IPS DF 4.7 (cell line): ENCODE measurements around the gene RPTOR.

Experiments used
- DNase-seq: peaks from one replicate; pipeline ENCODE4 v3.0.0-alpha.2; 2013; ENCODE audit warnings: low spot score; ENCODE audit errors: extremely low read depth

The RPTOR gene

DNA sequence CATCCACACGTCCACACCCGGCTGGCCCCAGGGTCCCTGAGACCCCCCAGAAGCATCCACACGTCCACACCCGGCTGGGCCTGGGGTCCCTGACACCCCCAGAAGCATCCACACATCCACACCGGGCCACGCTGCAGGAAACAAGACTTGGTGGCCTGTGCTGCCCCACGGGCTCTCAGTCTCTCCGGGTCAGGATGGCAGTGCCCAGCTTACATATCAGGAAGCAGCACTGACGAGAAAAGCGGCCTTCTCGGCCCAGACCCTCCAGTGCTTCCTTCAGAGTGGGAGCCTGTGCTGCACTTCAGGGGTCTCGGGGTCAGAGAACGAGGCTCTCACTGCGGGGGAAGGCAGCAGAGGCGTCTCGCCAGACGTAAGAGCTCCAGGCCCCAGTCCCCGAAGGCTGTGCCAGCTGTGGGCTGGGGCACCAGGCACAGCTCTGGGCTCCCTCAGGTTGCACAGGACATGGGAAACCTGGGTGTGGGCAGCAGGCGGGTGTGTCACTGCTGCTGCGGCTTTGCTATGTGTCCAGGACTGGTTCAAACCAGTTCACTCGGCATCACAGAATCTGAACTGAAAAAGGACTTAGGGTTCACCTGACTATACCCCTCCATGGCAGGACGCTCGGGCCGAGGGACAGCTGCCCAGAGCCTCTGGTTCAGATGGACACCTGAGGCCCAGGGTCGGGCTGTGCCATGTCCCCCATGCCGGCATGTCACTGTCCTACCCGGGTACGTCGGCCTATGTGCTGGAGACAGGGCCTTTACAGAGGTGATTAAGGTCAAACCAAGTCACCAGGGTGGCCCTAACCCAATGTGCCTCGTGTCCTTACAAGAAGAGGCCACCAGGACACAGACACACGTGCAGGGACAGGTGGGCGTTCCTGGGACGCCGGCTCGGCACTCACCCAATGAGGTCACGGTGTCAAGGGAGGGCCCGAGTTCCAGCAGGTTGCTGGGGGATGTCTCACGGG, 406.8 kb downstream of the RPTOR start:
- no peak for DNase-seq

DNA sequence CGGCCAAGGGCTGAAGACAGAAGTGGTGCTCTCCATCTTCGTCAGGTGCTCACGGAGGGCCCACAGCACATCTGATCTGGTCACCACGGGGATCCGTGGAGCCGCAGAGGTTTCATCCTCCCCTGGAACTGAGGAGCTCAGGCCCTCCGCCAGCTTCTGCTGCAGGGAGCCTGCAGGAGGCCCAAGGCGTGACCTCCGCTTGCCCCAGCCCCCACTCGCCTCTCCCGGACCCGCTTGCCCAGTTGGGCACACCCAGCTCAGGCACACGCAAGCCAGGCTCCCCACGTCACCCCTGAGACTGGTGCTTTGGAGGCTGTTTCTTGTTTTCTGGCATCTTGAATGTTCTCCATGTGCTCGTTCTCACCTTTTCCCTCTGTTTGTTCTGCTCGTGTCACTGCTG, 407.7 kb downstream of the RPTOR start:
- no peak for DNase-seq

DNA sequence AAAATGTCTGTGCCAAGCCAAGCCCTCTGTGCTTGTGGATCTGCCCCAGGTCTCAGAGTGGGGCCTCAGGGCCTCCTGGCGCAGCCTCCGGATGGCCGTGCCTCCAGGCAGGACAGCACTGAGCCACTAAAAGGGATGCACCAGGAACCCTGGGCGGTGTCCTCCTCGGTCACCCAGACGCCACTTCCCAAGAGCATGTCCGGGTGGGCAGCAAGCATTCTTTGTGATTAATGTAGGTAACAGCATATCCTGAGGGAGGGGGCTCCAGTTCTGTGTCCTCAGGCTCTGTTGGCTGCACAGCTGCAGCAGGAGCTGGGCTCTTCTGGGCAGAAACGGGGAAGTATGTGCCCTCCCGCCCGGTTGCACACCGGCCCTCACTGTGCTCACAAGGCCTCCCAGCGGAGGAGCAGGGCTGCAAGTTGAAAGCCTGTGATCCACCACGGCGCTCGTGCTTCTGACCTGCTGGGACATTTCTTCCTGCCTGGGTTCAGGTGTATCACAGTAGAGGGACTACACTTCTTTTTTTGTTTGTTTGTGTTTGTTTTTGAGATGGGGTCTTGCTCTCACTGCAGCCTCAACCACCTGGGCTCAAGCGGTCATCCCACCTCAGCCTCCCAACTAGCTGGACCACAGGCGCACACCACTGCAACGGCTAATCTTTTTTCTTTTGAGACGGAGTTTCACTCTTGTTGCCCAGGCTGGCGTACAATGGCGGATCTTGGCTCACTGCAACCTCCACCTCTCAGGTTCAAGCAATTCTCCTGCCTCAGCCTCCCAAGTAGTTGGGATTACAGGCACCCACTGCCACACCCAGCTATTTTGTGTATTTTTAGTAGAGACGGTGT, 409.1 kb downstream of the RPTOR start:
- DNase-seq = no peak

DNA sequence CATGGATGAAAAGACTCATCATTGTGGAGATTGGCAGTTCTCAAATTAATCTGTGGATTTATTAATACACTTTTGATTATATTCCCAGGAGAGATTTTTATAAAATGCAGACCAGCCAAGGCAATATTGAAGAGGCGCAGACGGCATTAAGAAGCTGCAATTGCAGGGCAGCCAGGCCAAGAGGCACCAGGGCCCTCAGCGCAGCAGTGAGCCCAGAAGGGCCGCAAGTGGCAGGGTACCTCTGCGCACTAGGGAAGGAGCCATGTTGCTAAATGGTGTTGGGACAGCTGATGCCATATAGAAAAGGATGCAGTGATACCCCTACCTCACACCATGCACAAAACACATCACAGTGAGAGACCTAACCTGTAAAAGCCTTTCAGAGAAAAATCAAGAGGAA, 410.4 kb downstream of the RPTOR start:
- no peak for DNase-seq

DNA sequence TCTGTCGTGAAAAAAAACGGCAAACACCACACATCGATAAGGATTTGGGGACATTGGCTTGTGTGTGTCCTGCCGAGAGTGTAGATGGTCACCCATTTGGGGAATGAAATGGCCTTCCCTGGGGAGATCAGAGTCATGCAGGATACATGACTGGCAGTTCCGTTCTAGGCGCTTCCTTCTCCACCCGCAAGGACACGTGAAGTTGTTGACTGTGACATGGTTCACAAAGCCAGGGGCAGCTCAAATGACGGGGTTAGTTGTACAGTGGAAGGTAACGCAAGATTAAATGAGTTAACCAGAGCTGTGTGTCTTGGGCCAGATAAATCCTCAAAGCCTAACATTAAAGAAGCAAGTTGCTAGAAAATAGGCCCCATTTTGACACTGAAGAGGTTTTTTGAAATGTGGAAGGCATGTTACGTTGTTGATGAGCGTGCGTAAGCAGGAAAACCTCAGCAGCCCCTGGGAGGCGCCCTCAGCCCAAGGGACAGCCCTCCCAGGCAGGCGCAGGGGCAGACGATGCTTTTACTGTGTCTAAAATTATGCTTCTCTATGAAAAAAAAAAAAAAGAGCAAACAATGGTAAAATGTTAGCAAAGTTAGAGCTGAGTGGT, 411.1 kb downstream of the RPTOR start:
- DNase-seq = no peak

DNA sequence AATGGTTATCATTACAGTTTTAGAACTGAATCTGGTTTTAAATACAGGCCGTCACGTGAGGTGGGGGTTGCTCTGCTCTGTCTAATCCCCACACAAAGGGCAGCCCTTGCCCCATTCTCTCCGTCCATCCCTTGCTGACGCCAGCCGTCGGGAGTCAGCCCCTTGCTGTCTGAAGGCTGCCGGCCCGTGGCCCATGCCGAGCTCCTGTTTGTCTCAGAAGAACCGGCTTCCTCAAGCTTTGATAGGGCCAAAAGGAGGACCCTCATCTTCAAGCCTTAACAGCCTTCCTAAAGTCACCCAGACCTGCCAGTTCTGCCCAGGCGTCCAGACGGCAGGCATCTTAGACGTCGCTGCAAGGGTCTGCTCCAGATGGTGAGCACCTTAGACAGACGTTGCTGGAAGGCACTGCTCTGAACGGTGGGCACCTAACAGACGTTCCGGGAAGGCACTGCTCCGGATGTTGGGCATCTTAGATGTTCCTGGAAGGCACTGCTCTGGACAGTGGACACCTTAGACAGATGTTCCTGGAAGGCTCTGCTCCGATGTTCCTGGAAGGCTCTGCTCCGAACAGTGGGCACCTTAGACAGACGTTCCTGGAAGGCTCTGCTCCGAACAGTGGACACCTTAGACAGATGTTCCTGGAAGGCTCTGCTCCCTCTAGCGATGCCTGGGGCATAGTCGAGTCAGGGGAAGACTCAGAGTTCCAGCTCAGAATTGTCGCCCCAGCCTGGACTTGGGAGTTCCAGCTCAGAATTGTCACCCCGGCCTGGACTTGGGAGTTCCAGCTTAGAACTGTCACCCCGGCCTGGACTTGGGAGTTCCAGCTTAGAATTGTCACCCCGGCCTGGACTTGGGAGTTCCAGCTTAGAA, 411.9 kb downstream of the RPTOR start:
- DNase-seq = no peak

DNA sequence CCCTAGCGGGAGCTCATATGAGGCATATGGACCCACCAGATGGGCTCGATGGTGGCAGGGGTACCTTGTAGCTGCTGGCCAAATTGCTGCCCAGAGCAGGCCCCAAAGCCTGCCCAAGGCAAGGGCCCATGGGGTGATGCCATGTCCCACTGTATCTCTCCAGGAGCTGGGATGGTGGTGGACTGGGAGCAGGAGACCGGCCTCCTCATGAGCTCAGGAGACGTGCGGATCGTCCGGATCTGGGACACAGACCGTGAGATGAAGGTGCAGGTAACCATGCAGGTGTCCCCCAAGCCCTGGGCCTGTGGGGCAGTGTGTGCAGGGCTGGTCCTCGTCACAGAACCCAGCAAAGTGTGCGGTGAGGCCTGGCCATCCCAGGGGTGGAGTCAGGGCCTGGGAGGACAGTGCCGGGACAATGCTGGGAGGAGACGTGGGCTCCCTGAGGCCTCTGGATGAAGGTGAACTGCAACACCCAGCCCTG, 412.9 kb downstream of the RPTOR start:
- DNase-seq = no peak

DNA sequence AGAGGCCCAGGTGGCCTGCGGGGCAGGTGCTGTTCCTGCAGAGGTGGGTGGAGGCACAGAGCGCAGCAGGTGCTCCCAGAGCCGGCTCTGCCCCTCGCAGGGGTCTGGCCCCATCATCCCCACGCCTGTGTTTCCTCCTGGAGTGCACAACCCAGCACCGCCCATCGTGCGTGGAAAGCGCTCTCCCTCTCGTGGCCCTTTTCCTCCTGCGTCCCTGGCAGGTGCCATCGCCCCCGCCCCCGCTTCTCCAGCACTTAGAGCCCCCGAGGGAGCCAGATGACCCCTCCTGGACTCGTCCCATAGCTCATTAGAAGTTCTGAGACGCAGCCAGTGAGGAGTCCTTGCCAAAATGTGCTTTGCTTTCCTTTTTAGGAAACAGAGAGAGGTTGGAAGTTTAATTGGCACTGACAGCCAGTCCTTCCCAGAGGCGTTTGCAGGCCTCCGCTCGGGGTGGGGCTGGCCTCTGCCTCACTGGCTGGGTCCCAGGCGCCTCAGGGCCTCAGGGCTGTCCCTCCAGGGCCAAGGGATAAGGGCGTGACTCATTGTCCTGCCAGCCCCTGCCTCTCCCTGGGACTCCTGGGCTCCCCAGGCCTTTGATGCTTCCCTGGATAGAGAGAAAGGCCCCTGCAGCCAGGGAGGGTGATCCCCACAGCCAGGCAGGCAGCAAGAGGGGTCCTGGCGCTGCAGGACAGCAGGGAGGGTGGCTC, 414.8 kb downstream of the RPTOR start:
- no peak for DNase-seq

DNA sequence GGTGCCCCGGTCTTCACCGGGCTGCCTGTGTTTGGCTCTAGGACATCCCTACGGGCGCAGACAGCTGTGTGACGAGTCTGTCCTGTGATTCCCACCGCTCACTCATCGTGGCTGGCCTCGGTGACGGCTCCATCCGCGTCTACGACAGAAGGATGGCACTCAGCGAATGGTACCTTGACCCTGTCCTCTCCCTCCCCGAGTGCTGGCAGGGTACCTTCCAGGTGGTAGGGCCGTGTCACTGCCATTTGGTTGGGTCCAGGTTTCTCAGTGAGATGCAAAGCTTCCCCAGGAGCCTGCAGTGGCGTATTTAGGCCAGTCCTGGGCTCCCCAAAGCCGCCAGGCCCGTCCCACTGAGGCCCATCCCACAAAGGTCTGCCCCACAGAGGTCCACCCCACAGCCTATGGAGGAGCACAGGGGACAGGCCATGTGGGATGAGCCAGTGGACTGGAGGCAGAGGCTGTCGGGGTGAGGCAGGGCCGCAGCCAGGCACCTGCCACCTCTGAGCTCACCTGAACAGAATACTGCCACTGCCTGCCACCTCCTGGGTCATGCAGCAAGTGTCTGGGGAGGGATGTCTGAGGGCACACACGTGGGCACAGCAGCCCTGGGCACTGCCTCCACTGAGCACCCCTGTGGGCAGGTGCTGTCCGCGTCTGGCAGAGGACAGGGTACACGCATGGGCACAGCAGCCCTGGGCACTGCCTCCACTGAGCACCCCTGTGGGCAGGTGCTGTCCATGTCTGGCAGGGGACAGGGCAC, 415.6 kb downstream of the RPTOR start:
- DNase-seq = no peak

DNA sequence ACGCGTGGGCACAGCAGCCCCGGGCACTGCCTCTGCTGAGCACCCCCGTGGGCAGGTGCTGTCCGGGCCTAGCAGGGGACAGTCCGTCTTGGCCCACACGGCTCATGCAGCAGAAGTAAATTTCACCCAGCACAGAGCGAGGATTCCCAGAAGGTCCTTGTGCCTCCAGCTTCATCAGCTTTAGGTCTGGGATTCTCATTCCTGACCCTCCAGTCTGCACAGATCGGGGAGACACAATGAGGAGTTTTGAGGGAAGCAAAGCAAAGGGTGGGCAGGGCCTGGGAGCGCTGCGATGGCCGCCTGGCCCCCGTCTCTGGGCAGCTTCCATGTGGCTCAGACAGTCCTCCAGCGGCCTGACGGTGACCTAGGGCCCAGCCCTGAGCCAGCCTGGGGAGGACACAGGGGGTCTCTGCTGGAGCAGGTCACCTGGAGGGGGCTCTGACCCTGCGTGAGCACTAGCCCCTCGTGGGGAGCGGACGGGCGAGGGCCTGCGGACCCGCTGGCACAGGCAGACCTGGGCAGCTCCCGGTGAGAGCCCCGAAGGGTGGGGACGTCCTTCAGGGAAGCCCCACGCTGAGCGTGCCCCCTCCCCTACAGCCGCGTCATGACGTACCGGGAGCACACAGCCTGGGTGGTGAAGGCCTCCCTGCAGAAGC, 416.3 kb downstream of the RPTOR start:
- DNase-seq = no peak

DNA sequence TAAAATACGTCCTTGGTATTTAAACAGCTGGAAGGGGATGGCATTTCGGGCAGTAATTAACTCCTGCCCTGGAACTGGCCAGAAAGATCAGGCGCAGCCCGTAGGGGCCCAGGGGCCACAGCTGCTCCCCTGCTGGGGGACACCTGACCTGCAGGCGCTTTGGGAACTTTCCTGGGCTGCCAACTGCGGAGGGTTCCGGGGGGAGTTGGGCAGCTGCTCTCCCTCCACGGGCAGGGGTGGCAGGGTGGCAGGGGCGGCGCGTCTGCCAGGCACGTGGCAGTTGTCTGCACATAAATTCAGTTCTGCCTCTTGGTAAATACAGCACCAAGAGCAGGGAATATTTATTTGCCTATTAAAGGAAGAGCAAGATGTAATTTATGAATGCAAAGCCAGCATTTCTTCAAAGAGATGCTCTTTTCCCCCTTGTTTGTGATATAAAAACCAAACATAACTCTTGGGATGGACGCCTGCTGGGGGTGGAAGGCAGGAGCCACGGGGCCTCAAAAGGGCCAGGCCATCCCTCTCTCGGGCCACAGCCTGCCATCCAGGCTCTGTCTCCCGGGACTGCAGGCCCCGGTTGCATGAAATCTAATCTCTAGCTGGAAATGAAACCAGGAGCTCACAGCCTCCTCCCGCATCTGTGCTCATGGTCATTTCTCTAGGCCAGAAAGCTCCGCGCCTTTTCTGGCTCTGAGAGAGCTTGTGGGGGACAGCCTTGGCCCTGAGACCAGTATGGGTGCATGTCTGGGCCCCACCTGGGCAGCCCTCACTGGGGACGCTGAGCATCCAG, 417.1 kb downstream of the RPTOR start:
- DNase-seq = no peak

DNA sequence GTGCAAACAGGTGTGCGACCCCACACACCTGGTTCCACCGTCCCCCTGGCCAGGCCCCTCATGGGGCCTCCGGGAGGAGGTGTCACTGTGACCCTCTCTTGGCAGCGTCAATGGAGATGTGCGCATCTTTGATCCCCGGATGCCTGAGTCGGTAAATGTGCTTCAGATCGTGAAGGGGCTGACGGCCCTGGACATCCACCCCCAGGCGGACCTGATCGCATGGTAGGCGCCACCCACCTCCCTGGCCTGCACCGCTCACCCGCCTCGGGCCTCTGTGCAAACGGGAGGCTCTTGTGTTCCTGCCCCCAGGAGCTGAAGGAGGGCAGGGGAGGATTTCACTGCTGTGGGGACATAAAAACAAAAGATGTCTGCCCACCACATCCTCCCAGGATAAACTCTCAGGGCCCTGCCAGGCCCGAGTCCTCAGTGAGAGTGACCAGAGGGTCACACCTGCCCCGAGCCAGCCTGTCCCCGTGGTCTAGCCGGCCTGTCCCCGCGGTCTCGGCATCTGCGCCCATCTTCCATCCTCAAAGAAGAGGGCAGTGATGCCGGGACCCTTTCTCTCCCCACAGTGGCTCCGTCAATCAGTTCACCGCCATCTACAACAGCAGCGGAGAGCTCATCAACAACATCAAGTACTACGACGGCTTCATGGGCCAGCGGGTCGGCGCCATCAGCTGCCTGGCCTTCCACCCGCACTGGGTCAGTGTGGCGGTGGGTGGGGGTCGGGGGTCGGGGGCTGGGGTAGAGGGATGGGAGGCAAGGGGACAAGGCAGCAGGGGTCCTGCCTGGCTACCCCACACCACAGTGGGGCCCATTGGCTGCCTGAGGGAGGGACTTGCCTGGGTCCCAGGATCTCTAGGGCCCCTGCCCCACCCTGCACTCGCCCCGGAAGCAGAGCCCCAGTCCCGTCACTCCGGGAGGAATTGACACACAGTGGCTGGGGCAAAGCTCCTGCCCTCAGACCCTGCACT, 418.0 kb downstream of the RPTOR start:
- DNase-seq = no peak

DNA sequence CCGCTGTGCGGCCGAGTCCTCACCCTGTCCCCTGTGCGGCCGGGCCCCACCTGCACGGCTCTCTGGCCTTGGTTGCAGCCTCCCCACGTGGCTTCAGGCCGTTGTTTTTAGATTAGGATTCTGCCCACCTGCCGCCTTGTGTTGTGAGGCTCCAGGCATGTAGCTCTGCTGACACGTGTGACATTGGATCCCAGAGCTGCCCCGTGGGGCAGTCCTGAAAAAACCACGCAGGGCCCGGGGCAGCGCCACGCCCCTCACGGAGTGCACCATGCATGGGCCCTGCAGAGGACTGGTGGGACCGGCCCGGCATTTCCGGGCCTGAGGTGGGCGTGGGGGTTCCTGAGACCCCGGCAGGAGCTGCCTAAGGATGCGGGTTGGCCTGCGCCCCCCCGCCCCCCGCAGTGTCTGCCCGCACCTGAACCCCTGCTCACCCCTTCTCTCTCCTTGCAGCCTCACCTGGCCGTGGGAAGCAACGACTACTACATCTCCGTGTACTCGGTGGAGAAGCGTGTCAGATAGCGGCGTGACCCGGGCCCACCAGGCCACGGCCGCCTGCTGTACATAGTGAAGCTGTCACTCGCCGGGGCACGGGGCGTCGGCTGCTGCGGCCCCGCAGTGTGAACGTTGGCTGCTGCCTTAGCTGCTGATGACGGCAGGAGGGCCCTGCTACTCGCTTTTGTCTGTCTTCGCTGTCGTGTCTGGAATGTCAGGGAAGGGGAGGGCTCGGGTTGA, 419.3 kb downstream of the RPTOR start:
- DNase-seq = no peak

DNA sequence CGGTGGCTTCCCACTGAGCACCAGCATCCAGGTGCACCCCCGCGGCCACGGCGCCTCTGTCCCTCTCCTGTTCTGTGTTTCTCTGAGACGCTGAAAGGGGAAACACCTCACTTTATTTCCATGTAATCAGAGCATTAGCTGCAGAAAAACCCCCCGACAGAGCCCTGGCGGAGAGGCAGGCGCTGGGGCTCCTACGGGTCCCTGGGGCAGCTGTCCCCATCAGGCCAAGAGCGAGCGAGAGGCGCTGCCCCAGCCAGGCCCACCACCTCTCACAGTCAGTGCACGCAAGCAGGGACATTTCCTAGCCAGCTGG, 419.9 kb downstream of the RPTOR start:
- no peak for DNase-seq

DNA sequence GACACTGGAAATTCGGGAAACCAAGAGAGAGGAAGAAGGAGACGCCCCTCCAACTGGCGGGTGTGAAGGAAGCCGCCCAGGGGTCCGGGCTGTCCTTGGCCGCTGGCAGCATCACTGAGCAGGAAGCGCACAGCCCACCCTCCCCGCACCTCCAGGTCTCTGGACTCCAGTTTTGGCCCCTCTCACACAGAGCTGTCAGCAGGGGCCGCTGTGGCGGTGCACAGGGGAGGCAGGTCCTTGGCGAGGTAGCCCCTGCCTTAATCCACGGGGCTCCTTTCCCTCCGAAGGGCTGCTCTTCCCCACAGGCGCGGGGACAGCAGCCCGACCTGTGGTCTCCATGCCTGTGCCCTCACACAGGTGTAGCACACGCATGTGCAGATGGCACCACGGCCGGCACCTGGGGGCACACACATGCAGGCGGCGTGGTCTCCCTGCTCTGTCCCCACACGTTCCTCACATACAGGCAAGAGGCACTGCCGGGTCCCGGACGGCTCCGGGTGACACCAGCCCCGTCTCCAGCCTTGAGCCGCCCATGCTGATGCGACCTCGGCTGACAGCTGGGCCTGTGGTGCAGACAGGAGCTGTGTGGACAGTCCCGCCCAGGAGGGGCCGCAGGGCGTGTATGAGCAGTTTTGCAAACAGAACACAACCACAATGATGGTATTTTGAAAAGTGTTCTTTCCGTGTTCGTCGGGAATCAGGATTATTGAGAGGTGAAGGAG, 420.4 kb downstream of the RPTOR start:
- DNase-seq = no peak

DNA sequence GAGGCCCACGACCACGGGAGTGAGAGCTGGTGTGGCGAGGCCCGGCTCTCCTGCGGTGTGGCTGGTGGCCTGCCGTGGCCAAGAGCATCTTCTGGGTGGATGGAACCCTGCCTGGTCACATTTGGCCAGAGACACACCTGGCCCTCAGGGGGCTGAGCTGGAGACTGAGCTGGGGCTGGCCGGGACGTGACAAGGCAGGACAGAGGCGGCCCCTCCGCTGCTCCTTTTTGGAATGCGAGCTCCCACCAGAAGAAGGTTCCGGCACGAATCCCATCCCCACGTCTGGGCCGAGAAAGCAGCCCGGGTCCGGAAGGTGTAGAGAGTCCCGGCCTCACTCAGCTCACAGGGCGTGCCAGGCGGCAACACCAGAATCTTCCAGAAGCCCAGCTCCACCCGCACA, 421.0 kb downstream of the RPTOR start:
- no peak for DNase-seq
